NB4 (cell line): Measurements from ENCODE around the gene PEPD.

Experiments
- DNase-seq: peaks from one replicate; pipeline ENCODE4 v3.0.0; 2010; ENCODE audit warnings: low read depth
- H3K4me3 ChIP-seq: one replicate; pipeline ENCODE4 v1.5.1; 2011; ENCODE audit warnings: mild to moderate bottlenecking, low read depth, low read length, moderate library complexity
- MYC ChIP-seq: IDR thresholded peaks from 2 replicates; pipeline ENCODE4 v1.6.1; 2011; ENCODE audit warnings: low read depth, low read length
- POLR2A ChIP-seq: IDR thresholded peaks from 2 replicates; pipeline ENCODE4 v1.6.1; 2011; ENCODE audit warnings: mild to moderate bottlenecking; ENCODE audit not compliant: insufficient read length; ENCODE audit errors: extremely low read depth
- TF ChIP-seq, protein P1 (sequence below): IDR thresholded peaks from 2 replicates; pipeline ENCODE4 v1.6.1; 2011; ENCODE audit warnings: low read depth, low read length
- TF ChIP-seq, protein P2 (sequence below): IDR thresholded peaks from one replicate; pipeline ENCODE4 v1.5.1; 2012; ENCODE audit warnings: low read depth, low read length

The PEPD gene

GRCh38 chr19:33383720-33384292, 137.8 kb downstream of the PEPD start:
- no peak for DNase-seq
- TF ChIP-seq, protein P1, sequence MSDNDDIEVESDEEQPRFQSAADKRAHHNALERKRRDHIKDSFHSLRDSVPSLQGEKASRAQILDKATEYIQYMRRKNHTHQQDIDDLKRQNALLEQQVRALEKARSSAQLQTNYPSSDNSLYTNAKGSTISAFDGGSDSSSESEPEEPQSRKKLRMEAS, result no peak
- TF ChIP-seq MYC (no peak), POLR2A (no peak)
- TF ChIP-seq, protein P2, sequence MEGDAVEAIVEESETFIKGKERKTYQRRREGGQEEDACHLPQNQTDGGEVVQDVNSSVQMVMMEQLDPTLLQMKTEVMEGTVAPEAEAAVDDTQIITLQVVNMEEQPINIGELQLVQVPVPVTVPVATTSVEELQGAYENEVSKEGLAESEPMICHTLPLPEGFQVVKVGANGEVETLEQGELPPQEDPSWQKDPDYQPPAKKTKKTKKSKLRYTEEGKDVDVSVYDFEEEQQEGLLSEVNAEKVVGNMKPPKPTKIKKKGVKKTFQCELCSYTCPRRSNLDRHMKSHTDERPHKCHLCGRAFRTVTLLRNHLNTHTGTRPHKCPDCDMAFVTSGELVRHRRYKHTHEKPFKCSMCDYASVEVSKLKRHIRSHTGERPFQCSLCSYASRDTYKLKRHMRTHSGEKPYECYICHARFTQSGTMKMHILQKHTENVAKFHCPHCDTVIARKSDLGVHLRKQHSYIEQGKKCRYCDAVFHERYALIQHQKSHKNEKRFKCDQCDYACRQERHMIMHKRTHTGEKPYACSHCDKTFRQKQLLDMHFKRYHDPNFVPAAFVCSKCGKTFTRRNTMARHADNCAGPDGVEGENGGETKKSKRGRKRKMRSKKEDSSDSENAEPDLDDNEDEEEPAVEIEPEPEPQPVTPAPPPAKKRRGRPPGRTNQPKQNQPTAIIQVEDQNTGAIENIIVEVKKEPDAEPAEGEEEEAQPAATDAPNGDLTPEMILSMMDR, result no peak
- no peak overlapping the region for H3K4me3 ChIP-seq

- TF ChIP-seq MYC (no peak), POLR2A (no peak)
- TF ChIP-seq, protein P2, result no peak
- TF ChIP-seq, protein P1, result no peak
- no peak for DNase-seq
- H3K4me3 ChIP-seq, result no peak overlapping the region
Observed at GRCh38 chr19:33382982-33383381, 138.6 kb downstream of the PEPD start.

- TF ChIP-seq MYC (no peak), POLR2A (no peak)
- TF ChIP-seq, protein P2, result no peak
- TF ChIP-seq, protein P1, result no peak
- H3K4me3 ChIP-seq, result no peak overlapping the region
- DNase-seq, result no peak
Observed at GRCh38 chr19:33382006-33382405, 139.6 kb downstream of the PEPD start.

- TF ChIP-seq, protein P2, result no peak
- TF ChIP-seq, protein P1, result no peak
- no peak for TF ChIP-seq POLR2A
- TF ChIP-seq MYC, result no peak
- no peak overlapping the region for H3K4me3 ChIP-seq
- DNase-seq, result no peak
Observed at GRCh38 chr19:33381101-33381500, 140.5 kb downstream of the PEPD start.

DNA sequence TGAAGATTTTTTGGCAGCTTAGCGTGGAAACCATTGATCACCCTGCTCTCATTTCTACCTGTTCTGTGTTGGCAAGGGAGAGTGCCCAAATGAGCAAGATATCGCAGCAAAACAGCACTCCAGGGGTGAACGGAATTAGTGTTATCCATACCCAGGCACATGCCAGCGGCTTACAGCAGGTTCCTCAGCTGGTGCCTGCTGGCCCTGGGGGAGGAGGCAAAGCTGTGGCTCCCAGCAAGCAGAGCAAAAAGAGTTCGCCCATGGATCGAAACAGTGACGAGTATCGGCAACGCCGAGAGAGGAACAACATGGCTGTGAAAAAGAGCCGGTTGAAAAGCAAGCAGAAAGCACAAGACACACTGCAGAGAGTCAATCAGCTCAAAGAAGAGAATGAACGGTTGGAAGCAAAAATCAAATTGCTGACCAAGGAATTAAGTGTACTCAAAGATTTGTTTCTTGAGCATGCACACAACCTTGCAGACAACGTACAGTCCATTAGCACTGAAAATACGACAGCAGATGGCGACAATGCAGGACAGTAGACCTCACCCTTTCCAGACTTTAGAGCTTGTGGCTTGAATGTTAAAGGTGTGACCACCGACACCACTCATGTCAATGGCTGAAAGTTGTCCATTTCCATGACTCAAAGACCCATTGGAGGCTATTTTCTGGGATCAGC, 142.3 kb downstream of the PEPD start:
- DNase-seq, result no peak
- TF ChIP-seq MYC (no peak), POLR2A (no peak)
- TF ChIP-seq, protein P2, result no peak
- TF ChIP-seq, protein P1, result no peak
- H3K4me3 ChIP-seq, result no peak overlapping the region
